Stimulated activated CD4-positive, alpha-beta T cell treated with anti-CD3 and anti-CD28 coated beads, Interleukin-1b, Interleukin-23, amount 100 ng/mL, for 48 hours (primary cell): Measurements from ENCODE around the gene ARX.

Source experiments
- DNase-seq: peaks from one replicate; pipeline ENCODE4 v3.0.0-alpha.2; 2020

ARX gene

DNA sequence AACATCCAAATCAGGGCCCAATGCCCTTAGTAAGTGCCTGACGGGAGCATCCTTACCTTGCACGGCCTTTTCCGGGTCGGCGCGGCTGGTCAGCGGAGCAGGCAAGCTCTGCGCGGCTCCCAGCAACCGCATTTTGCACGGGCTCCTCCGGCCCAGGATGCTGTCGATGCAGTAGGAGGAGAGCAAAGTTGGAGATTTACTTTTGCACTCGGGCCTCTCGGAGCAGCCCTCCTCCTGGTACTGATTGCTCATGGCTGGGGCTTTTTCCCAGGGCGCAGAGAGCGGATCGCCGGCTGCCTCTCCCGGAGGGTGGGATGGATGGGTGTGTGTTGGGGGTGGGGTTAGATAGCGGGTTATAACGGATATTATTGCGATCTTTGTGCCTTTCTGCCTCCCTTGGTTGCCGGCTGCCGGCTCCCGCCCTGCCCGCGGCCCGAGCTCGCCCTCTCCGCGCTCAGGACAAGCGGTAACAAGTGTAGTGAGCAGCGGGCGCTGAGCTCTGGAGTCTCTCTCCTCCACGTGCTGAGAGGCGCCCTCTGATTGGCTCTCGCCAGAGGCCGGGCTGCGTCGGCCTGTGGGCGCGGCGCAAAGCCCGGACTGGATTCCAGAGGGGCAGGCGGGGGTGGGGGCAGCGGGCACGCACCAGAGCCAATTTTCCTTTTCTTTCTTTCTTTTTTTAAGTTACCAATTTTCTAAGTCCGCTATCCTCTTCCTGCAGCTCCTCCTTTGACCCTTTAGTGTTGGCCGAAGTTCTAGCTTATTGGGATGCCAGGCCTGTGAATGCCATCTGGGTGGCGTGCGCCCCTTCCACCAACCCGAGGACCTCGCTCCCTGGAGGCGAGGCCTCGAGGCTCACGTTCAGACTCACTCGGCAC lies at the start of gene ARX:
ARX (minus strand) TSS at position 480 of the 875 bp plus-strand sequence; CDS start at position 252, 228 bp downstream.
- DNase-seq, result peak; percentile 51

DNA sequence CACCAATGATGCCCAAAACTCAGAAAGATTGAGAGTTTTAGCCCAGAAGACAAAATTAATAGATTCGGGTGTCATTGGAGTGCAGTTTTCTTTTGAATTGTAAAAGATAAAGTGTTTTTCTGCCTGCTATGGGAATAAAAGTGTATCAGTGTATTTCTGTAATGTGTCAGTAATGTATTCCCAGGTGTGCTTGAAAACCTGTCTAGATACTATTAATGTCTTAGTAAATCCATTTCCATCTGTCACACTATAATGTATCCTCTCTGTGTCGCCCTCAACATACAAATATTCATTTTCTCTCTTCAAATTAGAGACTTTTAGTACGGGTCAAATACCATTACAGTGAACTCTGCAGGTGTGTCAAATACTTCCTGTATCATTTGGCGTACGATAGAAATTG lies 43.5 kb upstream of the ARX start:
- no peak for DNase-seq

DNA sequence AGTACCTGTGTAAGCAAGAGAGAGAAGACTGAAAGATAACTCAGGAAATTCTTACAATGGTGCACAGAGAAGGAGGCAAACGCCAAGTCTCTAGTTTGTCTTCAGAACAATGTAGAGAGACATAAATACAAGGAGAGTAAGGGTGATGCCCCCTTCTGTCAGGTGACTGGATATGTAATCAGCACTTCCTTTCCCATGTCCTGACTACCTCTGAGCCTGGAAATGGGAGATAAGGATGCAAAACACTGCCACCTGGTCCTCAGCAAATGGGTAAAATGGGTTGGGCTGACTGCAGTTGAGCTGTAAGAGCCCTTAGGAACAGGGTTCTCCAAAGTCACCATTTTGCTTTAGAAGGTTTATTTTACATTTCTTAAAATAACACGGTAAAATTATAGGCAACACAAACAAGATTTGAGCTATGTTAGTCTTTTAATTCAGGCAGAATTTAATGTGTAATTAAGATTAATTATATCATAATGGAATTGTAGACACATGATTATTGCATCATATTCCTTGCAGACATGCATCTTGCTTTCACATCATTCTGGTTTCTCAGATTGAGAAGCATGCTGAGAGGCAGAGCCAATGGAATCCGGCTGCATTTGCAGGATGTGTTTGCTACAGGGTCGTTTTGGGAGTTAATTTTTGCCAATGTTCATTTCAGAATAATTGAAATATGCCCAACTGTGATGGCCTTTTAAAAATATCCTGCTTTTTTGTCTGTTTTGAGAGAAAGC lies 37.2 kb upstream of the ARX start:
- no peak for DNase-seq

- DNase-seq, result no peak
These were observed 34.2 kb upstream of the ARX start for GRCh38 chrX:25049971-25050370.

GRCh38 chrX:25049357-25049756 lies 33.6 kb upstream of the ARX start:
- DNase-seq, result no peak

DNA sequence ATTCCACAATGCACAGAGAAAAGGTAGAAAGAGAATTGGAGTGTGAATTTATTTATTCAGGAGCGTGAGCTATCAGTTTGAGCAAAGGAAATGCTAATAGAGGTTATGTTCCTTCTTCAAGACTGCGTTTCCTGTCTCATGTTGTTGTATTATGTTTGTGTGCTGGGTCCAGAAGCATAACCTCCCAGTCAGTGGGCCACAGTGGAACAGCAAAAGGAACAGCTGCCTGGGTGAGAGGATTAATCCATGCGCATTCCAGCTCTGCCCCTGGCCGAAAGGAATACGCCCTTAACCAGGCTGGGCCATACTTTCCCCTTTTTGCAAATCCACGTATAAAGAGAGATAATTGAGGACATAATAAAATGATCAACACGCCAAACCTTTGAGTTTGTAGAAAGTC lies 32.4 kb upstream of the ARX start:
- no peak for DNase-seq

- DNase-seq, result no peak
These were observed 27.4 kb upstream of the ARX start for GRCh38 chrX:25043192-25043591.

DNA sequence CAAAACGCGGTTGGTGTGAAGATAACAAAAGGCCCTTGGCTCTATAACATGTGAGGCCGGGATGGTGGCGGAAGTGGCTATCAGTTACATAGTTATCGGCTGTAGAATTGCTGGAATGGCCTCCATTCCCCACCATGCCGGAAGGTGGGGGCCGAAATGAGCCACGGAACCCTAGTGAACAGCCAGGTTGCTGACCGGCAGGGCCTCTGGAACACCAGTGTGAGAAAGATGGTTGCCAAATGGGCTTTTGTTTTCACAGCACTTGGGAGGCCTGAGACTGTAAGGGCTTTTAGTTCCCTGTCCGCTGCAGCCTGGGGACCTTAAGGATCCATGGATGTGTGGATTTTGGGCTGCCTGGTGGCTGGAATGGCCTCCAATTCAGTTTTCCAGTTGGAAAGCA lies 23.3 kb upstream of the ARX start:
- DNase-seq, result no peak

DNA sequence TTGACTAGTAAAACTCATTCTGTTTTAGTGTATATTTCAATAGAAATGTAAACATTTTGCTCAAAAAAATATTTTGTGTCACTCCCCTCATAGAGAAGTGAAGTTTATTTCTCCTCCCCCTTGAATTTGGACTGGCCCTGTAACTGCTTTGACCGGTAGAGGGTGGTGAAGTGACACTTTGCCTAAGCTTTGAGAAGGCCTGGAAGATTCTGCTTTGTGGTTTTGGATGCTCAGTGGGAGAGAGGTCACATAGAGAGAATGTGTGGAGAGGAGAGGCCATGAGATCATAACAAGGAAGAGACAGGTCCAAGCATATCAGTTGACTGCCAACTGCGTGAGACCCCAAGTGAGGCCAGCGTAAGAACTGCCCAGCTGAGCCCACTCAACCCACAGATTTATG lies 19.1 kb upstream of the ARX start:
- no peak for DNase-seq

DNA sequence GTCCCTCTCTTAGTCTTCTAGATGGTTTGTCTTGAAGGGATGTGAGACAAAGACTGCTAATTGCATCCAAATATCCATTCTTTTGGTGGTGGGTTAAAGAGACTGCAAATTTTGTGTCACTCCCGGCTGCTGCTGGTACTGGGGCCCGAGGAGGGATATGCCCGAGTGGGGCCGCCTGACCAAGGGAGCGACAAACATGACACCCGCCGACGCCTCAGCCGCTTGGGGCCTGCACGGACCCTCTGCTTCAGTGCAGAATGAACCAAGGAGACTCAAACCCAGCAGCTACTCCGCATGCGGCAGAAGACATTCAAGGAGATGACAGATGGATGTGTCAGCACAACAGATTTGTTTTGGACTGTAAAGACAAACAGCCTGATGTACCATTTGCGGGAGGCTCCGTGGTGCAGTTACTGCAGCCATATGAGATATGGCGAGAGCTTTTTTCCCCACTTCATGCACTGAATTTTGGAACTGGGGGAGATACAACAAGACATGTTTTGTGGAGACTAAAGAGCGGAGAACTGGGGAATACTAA lies 13.6 kb upstream of the ARX start:
- DNase-seq, result no peak

- DNase-seq, result no peak
These were observed 13.0 kb upstream of the ARX start for GRCh38 chrX:25028726-25029125.

DNA sequence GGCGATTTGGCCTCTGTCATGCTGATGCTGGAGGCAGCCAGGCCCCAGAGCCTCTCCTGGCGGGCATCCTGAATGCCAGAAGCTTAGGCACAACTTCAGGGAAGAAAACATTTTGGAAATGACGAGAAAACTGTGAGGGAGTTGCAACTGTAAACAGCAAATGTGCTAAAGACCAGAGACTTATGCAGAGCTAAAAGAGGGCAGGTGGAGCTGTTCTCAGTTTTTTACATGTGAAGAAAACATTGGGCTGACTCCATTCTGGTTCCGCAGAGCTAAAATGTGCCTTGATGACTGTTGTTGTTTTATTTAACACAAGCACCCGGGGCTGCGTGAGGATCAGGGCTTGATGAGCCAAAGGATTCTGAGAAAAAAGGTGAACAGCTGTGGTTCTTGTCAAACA lies 10.8 kb upstream of the ARX start:
- no peak for DNase-seq

DNA sequence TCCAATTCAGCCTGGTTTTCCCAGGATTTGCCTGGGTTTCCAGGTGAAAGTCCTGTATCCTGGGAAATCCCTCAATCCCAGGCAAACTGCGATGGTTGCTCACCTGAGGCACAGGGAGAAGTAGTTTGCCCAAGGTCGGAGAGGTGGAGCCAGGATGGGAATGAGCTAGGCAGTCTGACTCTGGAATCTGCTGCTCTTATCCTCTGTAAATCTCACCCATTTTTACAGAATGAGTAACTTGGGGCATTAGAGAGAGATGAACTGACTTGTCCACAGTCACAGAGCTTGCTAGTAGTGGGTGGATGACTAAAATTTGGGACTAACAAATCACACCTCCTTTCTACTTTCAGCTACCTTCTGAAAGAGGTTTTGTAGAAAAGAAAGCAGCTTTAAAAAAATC lies 9.8 kb upstream of the ARX start:
- DNase-seq, result no peak

DNA sequence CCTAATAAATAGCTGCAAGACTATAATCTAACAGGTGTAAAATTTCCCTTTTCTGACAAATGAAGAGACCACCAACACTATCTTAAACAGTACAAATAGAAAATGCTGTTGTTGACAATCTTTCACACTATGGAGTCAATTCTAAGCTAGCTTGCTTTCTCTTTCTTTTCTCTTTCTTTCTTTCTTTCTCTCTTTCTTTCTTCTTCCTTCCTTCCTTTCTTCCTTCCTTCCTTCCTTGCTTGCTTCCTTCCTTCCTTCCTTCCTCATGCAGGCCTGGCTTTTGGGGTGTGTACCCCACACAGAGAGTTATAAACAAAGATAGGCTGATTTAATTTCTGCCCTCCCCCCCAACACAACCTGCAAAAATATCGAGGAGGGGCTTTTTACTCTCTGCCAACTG lies 8.1 kb upstream of the ARX start:
- no peak for DNase-seq

GRCh38 chrX:25022499-25023325 lies 6.9 kb upstream of the ARX start:
- no peak for DNase-seq

DNA sequence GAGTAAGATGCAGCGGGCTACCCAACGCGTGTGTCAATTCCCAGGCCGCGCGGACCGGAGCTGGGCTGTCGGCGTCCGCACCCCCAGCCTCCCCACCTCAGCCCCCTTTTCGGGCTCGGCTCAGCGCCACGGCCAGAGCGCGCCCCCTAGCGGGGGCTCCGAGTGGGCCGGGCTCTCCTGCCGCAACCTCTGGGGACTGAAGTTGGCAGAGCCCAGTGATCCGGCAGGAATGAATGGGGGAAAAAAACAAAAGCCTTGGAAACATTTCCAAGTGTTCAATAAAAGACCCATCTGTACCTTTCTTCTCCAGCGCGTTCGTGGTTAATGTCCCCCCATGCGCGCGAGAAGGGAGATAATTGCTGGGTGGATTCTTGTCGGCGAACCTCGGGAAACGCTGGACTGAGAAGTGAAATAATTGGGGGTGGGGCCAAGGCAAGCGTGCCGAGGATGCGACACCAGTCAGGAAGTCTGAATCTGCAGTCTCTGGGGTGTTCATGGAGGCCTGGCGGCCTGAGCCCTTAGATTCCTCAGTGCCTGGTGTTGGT lies 5.2 kb upstream of the ARX start:
- DNase-seq, result peak; percentile 11

- DNase-seq, result no peak
These were observed 4.7 kb upstream of the ARX start for GRCh38 chrX:25020391-25020904.

- no peak for DNase-seq
These were observed 4.1 kb upstream of the ARX start for GRCh38 chrX:25019707-25020390.

GRCh38 chrX:25018682-25019081 lies 2.9 kb upstream of the ARX start:
- DNase-seq, result no peak

GRCh38 chrX:25017667-25018247 lies 2.0 kb upstream of the ARX start:
- DNase-seq, result no peak

DNA sequence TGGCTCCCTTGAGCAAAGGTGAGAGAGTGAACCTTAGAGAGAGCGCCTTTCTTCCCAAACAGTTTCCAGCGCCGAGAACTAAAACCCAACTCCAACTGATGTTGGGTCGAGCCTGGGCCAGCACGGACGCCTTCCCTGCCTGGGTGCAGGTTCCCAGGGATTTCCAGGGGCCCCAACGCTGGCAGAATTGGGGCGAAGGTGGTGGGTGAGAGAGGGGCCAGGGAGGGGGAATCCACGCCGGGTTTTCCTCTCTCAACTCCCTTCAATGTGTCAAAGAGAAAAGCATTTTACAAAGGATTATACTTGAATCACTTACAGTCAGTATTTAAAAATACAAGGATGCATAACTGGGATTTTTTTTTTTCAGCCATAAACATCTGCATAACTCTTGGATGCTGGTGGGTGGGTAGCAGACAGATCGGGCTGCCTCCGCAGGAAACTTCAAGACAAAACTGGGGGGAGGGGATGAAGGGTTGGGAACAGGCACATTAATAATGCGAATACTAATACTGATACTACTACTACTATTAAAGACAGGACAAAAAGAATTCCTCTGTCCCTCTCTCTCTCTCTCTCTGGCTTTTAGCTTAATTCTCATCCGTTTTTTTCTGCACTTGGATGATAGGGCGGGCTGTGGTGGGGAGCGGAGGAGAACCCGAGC lies 1.3 kb upstream of the ARX start:
- DNase-seq, result no peak
